WTC11 (cell line): ENCODE data around the gene SP7. TPM values are rescaled to one million over a fixed set of nuclear protein-coding genes. Genes with fewer than 3 reads are reported as not detected.

Experiments used
- AFF4 ChIP-seq: sonication (generic); formaldehyde crosslinking; IDR thresholded peaks from 2 replicates; pipeline ENCODE4 v1.8.1; 2023; ENCODE audit warnings: mild to moderate bottlenecking, missing genetic modification reagents, borderline replicate concordance
- ARID4B ChIP-seq: sonication (generic); formaldehyde crosslinking; IDR thresholded peaks from 2 replicates; pipeline ENCODE4 v1.8.0; 2023; ENCODE audit warnings: missing genetic modification reagents, mild to moderate bottlenecking, borderline replicate concordance
- ATF3 ChIP-seq: sonication (generic); formaldehyde crosslinking; conservative IDR thresholded peaks from 2 replicates; pipeline ENCODE4 v1.8.1; 2022; ENCODE audit warnings: mild to moderate bottlenecking, missing genetic modification reagents
- CBFB ChIP-seq: sonication (generic); formaldehyde crosslinking; IDR thresholded peaks from 2 replicates; pipeline ENCODE4 v1.8.1; 2022; ENCODE audit warnings: mild to moderate bottlenecking, low read depth, missing genetic modification reagents
- CREM ChIP-seq: sonication (generic); formaldehyde crosslinking; IDR thresholded peaks from 2 replicates; pipeline ENCODE4 v1.8.1; 2022; ENCODE audit warnings: mild to moderate bottlenecking, missing genetic modification reagents, moderate library complexity
- HMGA2 ChIP-seq: fragments of 250-450 bp; sonication (Bioruptor Pico); IDR thresholded peaks from 2 replicates; pipeline ENCODE4 v1.4.0; 2021; ENCODE audit warnings: mild to moderate bottlenecking, moderate library complexity
- IRF1 ChIP-seq: sonication (generic); formaldehyde crosslinking; IDR thresholded peaks from 2 replicates; pipeline ENCODE4 v1.8.0; 2023; ENCODE audit warnings: missing genetic modification reagents
- KAT7 ChIP-seq: sonication (generic); formaldehyde crosslinking; IDR thresholded peaks from 2 replicates; pipeline ENCODE4 v1.8.1; 2023; ENCODE audit warnings: missing genetic modification reagents, mild to moderate bottlenecking, borderline replicate concordance
- MLX ChIP-seq: sonication (generic); formaldehyde crosslinking; IDR thresholded peaks from 2 replicates; pipeline ENCODE4 v1.8.1; 2023; ENCODE audit warnings: mild to moderate bottlenecking, missing genetic modification reagents, moderate library complexity
- NR1H2 ChIP-seq: sonication (generic); formaldehyde crosslinking; IDR thresholded peaks from 2 replicates; pipeline ENCODE4 v1.9.0; 2021; ENCODE audit warnings: mild to moderate bottlenecking, moderate library complexity, missing genetic modification reagents
- NR2C2 ChIP-seq: sonication (generic); formaldehyde crosslinking; IDR thresholded peaks from 2 replicates; pipeline ENCODE4 v1.8.0; 2022; ENCODE audit warnings: mild to moderate bottlenecking, missing genetic modification reagents
- OVOL2 ChIP-seq: fragments of 250-450 bp; sonication (Bioruptor Pico); IDR thresholded peaks from 2 replicates; pipeline ENCODE4 v1.9.0; 2021; ENCODE audit warnings: mild to moderate bottlenecking, borderline replicate concordance
- PRDM15 ChIP-seq: sonication (generic); formaldehyde crosslinking; IDR thresholded peaks from 2 replicates; pipeline ENCODE4 v1.8.0; 2022; ENCODE audit warnings: missing genetic modification reagents
- RELA ChIP-seq: sonication (generic); formaldehyde crosslinking; IDR thresholded peaks from 2 replicates; pipeline ENCODE4 v1.8.1; 2022; ENCODE audit warnings: missing genetic modification reagents, mild to moderate bottlenecking, borderline replicate concordance
- TP53 ChIP-seq: sonication (generic); formaldehyde crosslinking; IDR thresholded peaks from 2 replicates; pipeline ENCODE4 v1.8.1; 2023; ENCODE audit warnings: mild to moderate bottlenecking, missing genetic modification reagents
- ZNF121 ChIP-seq: sonication (generic); formaldehyde crosslinking; IDR thresholded peaks from 2 replicates; pipeline ENCODE4 v1.8.0; 2023; ENCODE audit warnings: missing genetic modification reagents
- ZNF138 ChIP-seq: sonication (generic); formaldehyde crosslinking; conservative IDR thresholded peaks from 2 replicates; pipeline ENCODE4 v1.8.1; 2022; ENCODE audit warnings: mild to moderate bottlenecking, moderate library complexity, missing genetic modification reagents
- ZNF281 ChIP-seq: sonication (generic); formaldehyde crosslinking; IDR thresholded peaks from 2 replicates; pipeline ENCODE4 v1.8.0; 2023; ENCODE audit warnings: mild to moderate bottlenecking, missing genetic modification reagents
- ZNF423 ChIP-seq: fragments of 250-450 bp; sonication (Bioruptor Pico); IDR thresholded peaks from 2 replicates; pipeline ENCODE4 v2.1.2; 2022; ENCODE audit warnings: mild to moderate bottlenecking, moderate library complexity
- ZSCAN18 ChIP-seq: fragments of 250-450 bp; sonication (Bioruptor Pico); IDR thresholded peaks from 2 replicates; pipeline ENCODE4 v2.1.2; 2022; ENCODE audit warnings: mild to moderate bottlenecking, moderate library complexity
- total RNA-seq: library from RNA; stranded (reverse); gene quantifications from 3 replicates; pipeline ENCODE4 v1.2.3, GENCODE V29; 2021

Gene SP7
- total RNA-seq, 1 experiment from 2014 or later, result 0.09 TPM

- TF ChIP-seq NR1H2 (CRISPR knock-in tag) (no peak), OVOL2 (CRISPR knock-in tag) (no peak), ZSCAN18 (no peak), NR2C2 (no peak), ZNF121 (CRISPR knock-in tag) (no peak), TP53 (CRISPR knock-in tag) (no peak), HMGA2 (CRISPR knock-in tag) (peak; percentile 2; the same call in 1 of the 2 replicates), CREM (CRISPR knock-in tag) (0 out of 2 replicates have a peak, but pooled peaks have one; percentile 58), RELA (CRISPR knock-in tag) (no peak), KAT7 (CRISPR knock-in tag) (no peak), ZNF281 (CRISPR knock-in tag) (no peak), IRF1 (no peak), CBFB (CRISPR knock-in tag) (no peak), ARID4B (CRISPR knock-in tag) (no peak), ATF3 (CRISPR knock-in tag) (no peak), AFF4 (CRISPR knock-in tag) (no peak), ZNF138 (CRISPR knock-in tag) (no peak), MLX (CRISPR knock-in tag) (no peak), PRDM15 (CRISPR knock-in tag) (no peak), ZNF423 (CRISPR knock-in tag) (no peak)
Measured at GRCh38 chr12:53379389-53380103, 43.4 kb upstream of the SP7 start (continued).
